ENCODE results near the gene AP5Z1. TPM values are rescaled to one million over a fixed set of nuclear protein-coding genes. Genes with fewer than 3 reads are reported as not detected.
"Not testable (repeated sequence)": the region's sequence is repeated elsewhere in the genome, so short reads cannot be mapped to it uniquely, and the experiment has no call there.

The AP5Z1 gene
- total RNA-seq, 2 experiments from 2014 or later: 43.1 to 47.1 TPM

DNA sequence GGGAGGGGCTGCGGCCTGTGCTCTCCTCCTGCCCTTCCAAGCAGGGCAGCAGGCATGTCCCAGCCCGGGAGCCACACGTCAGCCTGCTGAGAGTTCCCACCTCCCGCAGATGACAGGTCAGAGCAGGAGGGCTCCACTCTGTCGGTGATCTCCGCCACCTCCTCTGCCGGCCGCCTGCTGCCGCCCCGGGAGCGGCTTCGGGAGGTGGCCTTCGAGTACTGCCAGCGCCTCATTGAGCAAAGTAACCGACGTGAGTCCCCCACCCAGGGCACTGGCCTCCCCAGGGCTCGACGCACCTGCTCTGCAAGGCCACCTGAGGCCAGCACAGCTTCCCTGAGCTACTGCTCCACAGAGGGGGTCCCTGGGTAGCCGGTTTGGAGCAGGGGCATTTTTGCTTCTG lies 9.4 kb downstream of the AP5Z1 start:
- no peak for DNase-seq
- Mint-ChIP-seq H3K4me1 (no peaks in the 10 kb centered on the region), H3K27me3 (no peaks in the 10 kb centered on the region), H3K9me3 (no peaks in the 10 kb centered on the region), H3K36me3 (peaks cover 3% of the 10 kb centered on the region), H3K27ac (no peak overlapping the region), H3K4me3 (no peak overlapping the region)

DNA sequence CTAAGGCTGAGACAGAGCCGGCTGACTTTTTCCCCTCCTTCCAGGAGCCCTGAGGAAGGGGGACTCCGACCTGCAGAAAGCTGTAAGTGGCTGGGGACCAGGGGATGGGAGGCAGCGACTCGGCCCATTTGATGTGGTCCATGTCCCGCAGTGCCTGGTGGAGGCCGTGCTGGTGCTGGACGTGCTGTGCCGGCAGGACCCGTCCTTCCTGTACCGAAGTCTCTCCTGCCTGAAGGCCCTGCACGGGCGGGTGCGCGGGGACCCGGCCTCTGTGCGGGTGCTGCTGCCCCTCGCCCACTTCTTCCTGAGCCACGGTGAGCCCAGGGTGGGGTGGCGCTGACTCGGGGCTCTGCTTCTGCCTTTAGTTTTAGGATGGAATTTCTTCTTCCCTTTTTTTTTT lies 9.9 kb downstream of the AP5Z1 start:
- Mint-ChIP-seq H3K27ac (no peak overlapping the region), H3K4me3 (no peak overlapping the region), H3K27me3 (no peaks in the 10 kb centered on the region), H3K4me1 (no peaks in the 10 kb centered on the region), H3K9me3 (no peaks in the 10 kb centered on the region), H3K36me3 (peaks cover 5% of the 10 kb centered on the region)
- DNase-seq: no peak

GRCh38 chr7:4786015-4786414 lies 10.6 kb downstream of the AP5Z1 start:
- no peaks in the 10 kb centered on the region for H3K9me3 Mint-ChIP-seq

GRCh38 chr7:4787541-4787940 lies 12.1 kb downstream of the AP5Z1 start:
- Mint-ChIP-seq H3K4me1 (peaks cover 2% of the 10 kb centered on the region), H3K27me3 (no peaks in the 10 kb centered on the region), H3K9me3 (no peaks in the 10 kb centered on the region), H3K27ac (no peak overlapping the region), H3K36me3 (peaks cover 13% of the 10 kb centered on the region), H3K4me3 (no peak overlapping the region)
- no peak for DNase-seq

More at GRCh38 chr7:4786015-4786414, 10.6 kb downstream of the AP5Z1 start:
- H3K36me3 Mint-ChIP-seq: peaks cover 5% of the 10 kb centered on the region
- H3K4me1 Mint-ChIP-seq: no peaks in the 10 kb centered on the region
- no peak overlapping the region for H3K4me3 Mint-ChIP-seq
- DNase-seq: no peak
- no peaks in the 10 kb centered on the region for H3K27me3 Mint-ChIP-seq
- no peak overlapping the region for H3K27ac Mint-ChIP-seq

GRCh38 chr7:4787947-4788626 lies 12.7 kb downstream of the AP5Z1 start:
- H3K27me3 Mint-ChIP-seq: no peaks in the 10 kb centered on the region
- H3K4me3 Mint-ChIP-seq: no peak overlapping the region
- no peak for DNase-seq
- no peak overlapping the region for H3K27ac Mint-ChIP-seq
- peaks cover 2% of the 10 kb centered on the region for H3K4me1 Mint-ChIP-seq
- peaks cover 13% of the 10 kb centered on the region for H3K36me3 Mint-ChIP-seq
- H3K9me3 Mint-ChIP-seq: no peaks in the 10 kb centered on the region

DNA sequence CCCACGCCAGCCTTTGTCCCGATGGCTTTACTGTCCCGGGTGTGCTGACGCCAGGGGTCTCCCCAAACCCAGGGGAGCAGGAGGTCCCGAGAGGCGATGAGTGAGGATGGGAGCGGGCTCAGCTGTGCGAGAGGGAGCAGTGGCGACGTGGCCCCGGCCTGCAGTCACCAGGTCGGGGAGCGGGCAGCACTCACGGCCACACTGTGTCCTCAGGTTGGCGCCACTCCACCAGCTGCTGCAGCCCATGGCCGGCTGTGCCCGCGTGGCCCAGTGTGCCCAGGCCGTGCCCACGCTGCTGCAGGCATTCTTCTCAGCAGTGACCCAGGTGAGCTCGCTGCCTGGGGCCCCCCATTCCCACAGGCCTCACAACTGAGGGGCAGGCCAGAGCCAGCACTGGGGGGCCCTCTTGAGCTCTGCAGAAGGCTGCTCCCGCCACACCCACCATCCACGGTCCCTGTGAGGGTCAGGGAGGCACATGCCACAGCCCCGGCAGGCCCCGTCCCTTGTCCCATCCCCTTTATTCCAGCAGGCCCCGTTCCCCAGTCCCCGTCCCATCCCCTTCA lies 13.3 kb downstream of the AP5Z1 start:
- Mint-ChIP-seq H3K27ac (no peak overlapping the region), H3K36me3 (peaks cover 13% of the 10 kb centered on the region), H3K27me3 (no peaks in the 10 kb centered on the region), H3K9me3 (no peaks in the 10 kb centered on the region), H3K4me3 (no peak overlapping the region), H3K4me1 (peaks cover 2% of the 10 kb centered on the region)
- DNase-seq: no peak

DNA sequence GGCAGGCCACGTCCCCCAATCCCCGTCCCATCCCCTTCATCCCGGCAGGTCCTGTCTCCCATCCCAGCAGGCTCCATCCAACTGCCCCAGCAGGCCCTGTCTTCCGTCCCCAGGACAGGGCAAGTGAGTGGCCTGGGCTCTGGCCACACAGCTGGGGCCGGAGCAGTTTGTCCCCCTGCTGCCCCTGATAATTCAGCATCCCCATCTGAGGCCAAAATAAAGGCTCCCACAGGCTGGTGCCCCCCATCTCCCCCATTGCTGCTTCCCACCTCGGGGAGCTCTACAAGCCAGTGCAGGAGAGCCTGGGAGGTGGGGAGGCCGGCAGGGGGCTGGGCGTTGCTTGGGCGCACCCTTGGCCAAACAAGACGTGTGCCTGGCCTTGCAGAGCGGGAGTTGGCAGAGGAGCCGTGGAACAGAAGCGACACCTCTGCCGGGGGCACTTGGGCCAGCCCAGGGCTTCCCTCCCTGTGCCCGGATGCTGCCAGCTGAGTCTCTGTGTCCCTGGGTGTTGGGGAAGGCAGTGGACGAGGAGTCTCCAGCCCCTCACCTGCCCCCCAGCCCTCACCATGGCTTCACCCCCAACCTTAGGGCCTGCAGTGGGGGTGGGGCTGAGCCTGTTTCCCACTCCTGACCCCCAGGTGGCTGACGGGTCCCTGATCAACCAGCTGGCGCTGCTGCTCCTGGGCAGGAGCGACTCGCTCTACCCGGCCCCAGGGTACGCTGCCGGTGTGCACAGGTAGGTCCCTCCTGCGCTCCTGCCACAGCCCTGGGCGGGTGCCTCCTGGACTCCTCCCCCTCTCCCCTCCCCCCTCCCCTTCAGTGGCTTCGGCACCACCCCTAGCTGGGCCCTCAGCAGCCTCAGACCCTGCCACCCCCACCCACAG lies 14.0 kb downstream of the AP5Z1 start:
- Mint-ChIP-seq H3K9me3 (no peaks in the 10 kb centered on the region), H3K27ac (no peak overlapping the region), H3K4me3 (no peak overlapping the region), H3K36me3 (peaks cover 18% of the 10 kb centered on the region), H3K27me3 (peaks cover 3% of the 10 kb centered on the region), H3K4me1 (peaks cover 8% of the 10 kb centered on the region)
- DNase-seq: no peak

GRCh38 chr7:4790078-4790465 lies 14.6 kb downstream of the AP5Z1 start:
- H3K9me3 Mint-ChIP-seq: no peaks in the 10 kb centered on the region
- H3K36me3 Mint-ChIP-seq: peaks cover 21% of the 10 kb centered on the region
- peaks cover 5% of the 10 kb centered on the region for H3K27me3 Mint-ChIP-seq
- no peak overlapping the region for H3K4me3 Mint-ChIP-seq
- H3K27ac Mint-ChIP-seq: no peak overlapping the region
- H3K4me1 Mint-ChIP-seq: peaks cover 14% of the 10 kb centered on the region
- no peak for DNase-seq

GRCh38 chr7:4790516-4790991 lies 15.1 kb downstream of the AP5Z1 start:
- H3K36me3 Mint-ChIP-seq: peaks cover 21% of the 10 kb centered on the region
- no peaks in the 10 kb centered on the region for H3K9me3 Mint-ChIP-seq
- peaks cover 5% of the 10 kb centered on the region for H3K27me3 Mint-ChIP-seq
- no peak for DNase-seq
- H3K4me1 Mint-ChIP-seq: peaks cover 14% of the 10 kb centered on the region
- no peak overlapping the region for H3K27ac Mint-ChIP-seq
- no peak overlapping the region for H3K4me3 Mint-ChIP-seq

DNA sequence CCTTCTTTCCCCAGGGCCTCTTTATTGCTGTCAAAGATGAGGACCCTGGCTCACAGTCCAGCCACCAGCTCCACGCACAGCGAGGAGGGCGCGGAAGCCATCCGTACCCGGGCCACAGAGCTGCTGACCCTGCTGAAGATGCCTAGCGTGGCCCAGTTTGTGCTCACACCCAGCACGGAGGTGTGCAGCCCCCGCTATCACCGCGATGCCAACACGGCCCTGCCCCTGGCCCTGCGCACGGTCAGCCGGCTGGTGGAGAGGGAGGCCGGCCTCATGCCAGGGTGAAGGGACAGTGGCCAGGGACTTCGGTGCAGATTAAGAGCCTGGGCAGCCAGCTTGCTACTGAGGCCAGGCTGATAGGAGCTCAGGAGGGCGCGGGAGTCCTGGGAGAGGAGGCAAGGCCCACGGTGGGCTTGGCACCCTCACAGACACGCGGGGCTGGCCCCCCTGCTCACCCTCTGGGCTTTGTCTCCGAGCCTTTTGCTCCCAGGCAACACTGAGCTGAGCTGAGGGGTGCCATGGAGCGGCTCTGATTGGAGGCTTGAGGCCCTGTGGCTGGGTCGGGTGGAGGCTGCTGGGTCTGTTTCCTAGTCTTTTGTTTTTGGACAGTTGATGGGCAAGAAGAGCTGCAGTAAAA lies 15.8 kb downstream of the AP5Z1 start:
- peaks cover 21% of the 10 kb centered on the region for H3K36me3 Mint-ChIP-seq
- H3K9me3 Mint-ChIP-seq: no peaks in the 10 kb centered on the region
- no peak for DNase-seq
- peaks cover 5% of the 10 kb centered on the region for H3K27me3 Mint-ChIP-seq
- no peak overlapping the region for H3K27ac Mint-ChIP-seq
- H3K4me1 Mint-ChIP-seq: peaks cover 14% of the 10 kb centered on the region
- H3K4me3 Mint-ChIP-seq: no peak overlapping the region

DNA sequence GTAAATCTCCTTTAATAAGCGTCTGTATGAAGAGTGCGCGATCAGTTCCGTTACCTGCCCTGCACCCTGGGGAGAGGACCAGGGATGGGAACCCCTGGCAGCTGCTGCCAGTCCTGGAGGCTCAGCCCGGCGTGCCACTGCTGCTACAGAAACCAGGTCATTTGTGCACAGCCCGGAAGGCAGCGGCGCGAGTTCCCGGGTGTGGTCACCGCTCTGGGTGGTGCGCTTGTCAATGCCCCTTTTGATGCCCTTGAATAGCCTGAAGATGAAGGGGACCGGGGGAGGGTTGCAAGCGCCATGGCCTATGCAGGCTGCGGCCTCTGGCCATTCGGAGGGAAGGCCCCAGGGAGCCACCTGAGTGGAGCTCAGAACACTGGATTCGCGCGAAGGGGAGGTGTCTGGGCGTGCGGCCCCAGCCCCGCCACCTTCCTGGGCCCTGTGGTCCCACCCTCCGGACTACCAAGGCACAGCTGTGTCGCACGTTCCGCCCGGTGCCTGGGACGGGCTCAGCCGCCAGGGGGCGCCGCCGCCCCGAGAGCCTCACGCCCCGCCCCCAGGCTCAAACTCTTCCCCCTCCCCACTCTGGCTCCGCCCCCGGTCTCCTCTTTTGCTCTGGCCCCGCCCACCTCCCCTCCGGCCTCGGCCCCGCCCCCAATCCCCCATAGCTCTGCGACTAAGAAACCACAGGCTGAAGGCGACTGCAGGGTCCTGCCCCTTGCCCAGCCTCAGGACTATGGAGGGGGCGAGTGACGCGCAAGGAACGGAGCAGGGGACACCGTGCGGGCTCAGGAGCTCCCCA lies 16.5 kb downstream of the AP5Z1 start:
- Mint-ChIP-seq H3K4me1 (peaks cover 14% of the 10 kb centered on the region), H3K27ac (no peak overlapping the region)

GRCh38 chr7:4792537-4793126 lies 17.2 kb downstream of the AP5Z1 start:
- peaks cover 5% of the 10 kb centered on the region for H3K27me3 Mint-ChIP-seq
- H3K4me1 Mint-ChIP-seq: peaks cover 14% of the 10 kb centered on the region
- no peak overlapping the region for H3K27ac Mint-ChIP-seq
- peaks cover 21% of the 10 kb centered on the region for H3K36me3 Mint-ChIP-seq
- DNase-seq: peak; percentile 33
- H3K9me3 Mint-ChIP-seq: no peaks in the 10 kb centered on the region
- H3K4me3 Mint-ChIP-seq: peak overlapping the region; percentile 7

More for the DNA sequence above, 16.5 kb downstream of the AP5Z1 start:
- Mint-ChIP-seq H3K36me3 (peaks cover 21% of the 10 kb centered on the region), H3K4me3 (peak overlapping the region; percentile 7), H3K9me3 (no peaks in the 10 kb centered on the region), H3K27me3 (peaks cover 5% of the 10 kb centered on the region)
- DNase-seq: peak; percentile 82

DNA sequence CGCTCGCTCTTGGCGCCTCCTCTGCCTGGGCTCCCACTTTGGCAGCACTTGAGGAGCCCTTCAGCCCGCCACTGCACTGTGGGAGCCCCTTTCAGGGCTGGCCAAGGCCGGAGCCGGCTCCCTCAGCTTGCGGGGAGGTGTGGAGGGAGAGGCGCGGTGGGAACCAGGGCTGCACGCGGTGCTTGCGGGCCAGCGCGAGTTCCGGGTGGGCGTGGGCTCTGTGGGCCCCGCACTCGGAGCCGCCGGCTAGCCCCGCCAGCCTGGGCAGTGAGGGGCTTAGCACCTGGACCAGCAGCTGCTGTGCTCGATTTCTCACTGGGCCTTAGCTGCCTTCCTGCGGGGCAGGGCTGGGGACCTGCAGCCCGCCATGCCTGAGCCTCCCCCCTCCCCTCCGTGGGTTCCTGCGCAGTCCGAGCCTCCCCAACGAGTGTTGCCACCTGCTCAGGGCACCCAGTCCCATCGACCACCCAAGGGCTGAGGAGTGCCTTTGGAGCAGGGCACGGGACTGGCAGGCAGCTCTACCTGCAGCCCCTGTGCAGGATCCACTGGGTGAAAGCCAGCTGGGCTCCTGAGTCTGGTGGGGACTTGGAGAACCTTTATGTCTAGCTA lies 18.1 kb downstream of the AP5Z1 start:
- Mint-ChIP-seq H3K36me3 (peaks cover 18% of the 10 kb centered on the region), H3K4me1 (peaks cover 14% of the 10 kb centered on the region)
- not testable (repeated sequence) for H3K27me3 Mint-ChIP-seq, H3K27ac Mint-ChIP-seq, DNase-seq, H3K9me3 Mint-ChIP-seq, H3K4me3 Mint-ChIP-seq

GRCh38 chr7:4794171-4794570 lies 18.7 kb downstream of the AP5Z1 start:
- H3K27me3 Mint-ChIP-seq, H3K4me3 Mint-ChIP-seq, H3K27ac Mint-ChIP-seq, H3K9me3 Mint-ChIP-seq, DNase-seq: not testable (repeated sequence)
- Mint-ChIP-seq H3K36me3 (peaks cover 18% of the 10 kb centered on the region), H3K4me1 (peaks cover 14% of the 10 kb centered on the region)
